ENCODE results near the gene TK1. TPM values are rescaled to one million over a fixed set of nuclear protein-coding genes. Genes with fewer than 3 reads are reported as not detected.

TK1 gene
- polyA plus RNA-seq, 1 donor: 19.7 TPM

- no peaks in the 10 kb centered on the region for H3K27me3 ChIP-seq (ENCODE audit: control insufficient read depth, insufficient read depth, low read length)
- H3K4me1 ChIP-seq (ENCODE audit: control insufficient read depth, insufficient read depth, low read length): peaks cover 70% of the 10 kb centered on the region
- WGBS (ENCODE audit: insufficient coverage, low lambda C conversion rate): 0% methylated on average over 1 of the region's 14 CpGs
- H3K36me3 ChIP-seq (ENCODE audit: control insufficient read depth, insufficient read depth, low read length): no peaks in the 10 kb centered on the region
- DNase-seq: peak in 1 of 2 donors; percentile 68
- peak overlapping the region; percentile 92 for H3K27ac ChIP-seq (ENCODE audit: low read length)
- no peaks in the 10 kb centered on the region for H3K9me3 ChIP-seq (ENCODE audit: control insufficient read depth, low read depth, low read length)
- no peak overlapping the region for H3K4me3 ChIP-seq (ENCODE audit: low read length)
Measured at GRCh38 chr17:78148286-78149016, 38.4 kb downstream of the TK1 start.

- peak in 1 of 2 donors; percentile 40 for DNase-seq
- WGBS (ENCODE audit: insufficient coverage, low lambda C conversion rate): 40% methylated on average over 1 of the region's 8 CpGs
- H3K27me3 ChIP-seq (ENCODE audit: control insufficient read depth, insufficient read depth, low read length): no peaks in the 10 kb centered on the region
- H3K4me1 ChIP-seq (ENCODE audit: control insufficient read depth, insufficient read depth, low read length): peaks cover 75% of the 10 kb centered on the region
- H3K9me3 ChIP-seq (ENCODE audit: control insufficient read depth, low read depth, low read length): no peaks in the 10 kb centered on the region
- H3K36me3 ChIP-seq (ENCODE audit: control insufficient read depth, insufficient read depth, low read length): no peaks in the 10 kb centered on the region
- peak overlapping the region; percentile 38 for H3K4me3 ChIP-seq (ENCODE audit: low read length)
- peak overlapping the region; percentile 92 for H3K27ac ChIP-seq (ENCODE audit: low read length)
Measured at GRCh38 chr17:78147315-78147998, 39.4 kb downstream of the TK1 start.

GRCh38 chr17:78146881-78147280 is 40.0 kb downstream of the TK1 start:
- no peaks in the 10 kb centered on the region for H3K36me3 ChIP-seq (ENCODE audit: control insufficient read depth, insufficient read depth, low read length)
- H3K9me3 ChIP-seq (ENCODE audit: control insufficient read depth, low read depth, low read length): no peaks in the 10 kb centered on the region
- WGBS (ENCODE audit: insufficient coverage, low lambda C conversion rate): no CpG with 5 or more reads among the region's 6 CpGs
- H3K4me1 ChIP-seq (ENCODE audit: control insufficient read depth, insufficient read depth, low read length): peaks cover 78% of the 10 kb centered on the region
- peak in 1 of 2 donors; percentile 9 for DNase-seq
- H3K27me3 ChIP-seq (ENCODE audit: control insufficient read depth, insufficient read depth, low read length): no peaks in the 10 kb centered on the region
- H3K4me3 ChIP-seq (ENCODE audit: low read length): peak overlapping the region; percentile 38
- peak overlapping the region; percentile 92 for H3K27ac ChIP-seq (ENCODE audit: low read length)

- peaks cover 78% of the 10 kb centered on the region for H3K4me1 ChIP-seq (ENCODE audit: control insufficient read depth, insufficient read depth, low read length)
- H3K4me3 ChIP-seq (ENCODE audit: low read length): peak overlapping the region; percentile 38
- no peak for DNase-seq
- no CpG with 5 or more reads among the region's 7 CpGs for WGBS (ENCODE audit: insufficient coverage, low lambda C conversion rate)
- H3K27ac ChIP-seq (ENCODE audit: low read length): peak overlapping the region; percentile 92
- no peaks in the 10 kb centered on the region for H3K27me3 ChIP-seq (ENCODE audit: control insufficient read depth, insufficient read depth, low read length)
- no peaks in the 10 kb centered on the region for H3K9me3 ChIP-seq (ENCODE audit: control insufficient read depth, low read depth, low read length)
- no peaks in the 10 kb centered on the region for H3K36me3 ChIP-seq (ENCODE audit: control insufficient read depth, insufficient read depth, low read length)
Measured at GRCh38 chr17:78146471-78146869, 40.4 kb downstream of the TK1 start.

GRCh38 chr17:78144736-78145641 is 41.9 kb downstream of the TK1 start:
- H3K27me3 ChIP-seq (ENCODE audit: control insufficient read depth, insufficient read depth, low read length): no peaks in the 10 kb centered on the region
- H3K4me3 ChIP-seq (ENCODE audit: low read length): no peak overlapping the region
- peak overlapping the region; percentile 92 for H3K27ac ChIP-seq (ENCODE audit: low read length)
- peaks cover 71% of the 10 kb centered on the region for H3K4me1 ChIP-seq (ENCODE audit: control insufficient read depth, insufficient read depth, low read length)
- H3K36me3 ChIP-seq (ENCODE audit: control insufficient read depth, insufficient read depth, low read length): no peaks in the 10 kb centered on the region
- no CpG with 5 or more reads among the region's 18 CpGs for WGBS (ENCODE audit: insufficient coverage, low lambda C conversion rate)
- peak in 1 of 2 donors; percentile 84 for DNase-seq
- peaks cover 4% of the 10 kb centered on the region for H3K9me3 ChIP-seq (ENCODE audit: control insufficient read depth, low read depth, low read length)

GRCh38 chr17:78144147-78144719 is 42.6 kb downstream of the TK1 start:
- DNase-seq: peak; percentile 78 to 90
- Histone ChIP-seq H3K4me3 (ENCODE audit: low read length) (no peak overlapping the region), H3K27ac (ENCODE audit: low read length) (peak overlapping the region; percentile 92), H3K36me3 (ENCODE audit: control insufficient read depth, insufficient read depth, low read length) (no peaks in the 10 kb centered on the region), H3K4me1 (ENCODE audit: control insufficient read depth, insufficient read depth, low read length) (peaks cover 74% of the 10 kb centered on the region), H3K9me3 (ENCODE audit: control insufficient read depth, low read depth, low read length) (peaks cover 4% of the 10 kb centered on the region), H3K27me3 (ENCODE audit: control insufficient read depth, insufficient read depth, low read length) (no peaks in the 10 kb centered on the region)
- WGBS (ENCODE audit: insufficient coverage, low lambda C conversion rate): no CpG with 5 or more reads among the region's 11 CpGs

GRCh38 chr17:78143214-78144146 is 43.4 kb downstream of the TK1 start:
- Histone ChIP-seq H3K9me3 (ENCODE audit: control insufficient read depth, low read depth, low read length) (peaks cover 4% of the 10 kb centered on the region), H3K4me3 (ENCODE audit: low read length) (no peak overlapping the region), H3K36me3 (ENCODE audit: control insufficient read depth, insufficient read depth, low read length) (no peaks in the 10 kb centered on the region), H3K4me1 (ENCODE audit: control insufficient read depth, insufficient read depth, low read length) (peaks cover 70% of the 10 kb centered on the region), H3K27me3 (ENCODE audit: control insufficient read depth, insufficient read depth, low read length) (no peaks in the 10 kb centered on the region), H3K27ac (ENCODE audit: low read length) (peak overlapping the region; percentile 92)
- DNase-seq: no peak
- no CpG with 5 or more reads among the region's 21 CpGs for WGBS (ENCODE audit: insufficient coverage, low lambda C conversion rate)

- H3K9me3 ChIP-seq (ENCODE audit: control insufficient read depth, low read depth, low read length): peaks cover 4% of the 10 kb centered on the region
- H3K36me3 ChIP-seq (ENCODE audit: control insufficient read depth, insufficient read depth, low read length): no peaks in the 10 kb centered on the region
- DNase-seq: peak in 1 of 2 donors; percentile 74
- WGBS (ENCODE audit: insufficient coverage, low lambda C conversion rate): no CpG with 5 or more reads among the region's 16 CpGs
- no peak overlapping the region for H3K4me3 ChIP-seq (ENCODE audit: low read length)
- no peaks in the 10 kb centered on the region for H3K27me3 ChIP-seq (ENCODE audit: control insufficient read depth, insufficient read depth, low read length)
- peaks cover 65% of the 10 kb centered on the region for H3K4me1 ChIP-seq (ENCODE audit: control insufficient read depth, insufficient read depth, low read length)
- H3K27ac ChIP-seq (ENCODE audit: low read length): peak overlapping the region; percentile 41
Measured at GRCh38 chr17:78142119-78142861, 44.6 kb downstream of the TK1 start.
